IMR-90 (cell line): ENCODE results near the gene ZNF337. TPM values are rescaled to one million over a fixed set of nuclear protein-coding genes. Genes with fewer than 3 reads are reported as not detected.

Experiments
- ATAC-seq: fragments of 200-7000 bp; cut with Tn5 transposase; 2 replicates; pipeline ENCODE4 v1.9.1; 2020; ENCODE audit warnings: low read depth, mild to moderate bottlenecking, moderate library complexity
- BruUV-seq: library from RNA; stranded (reverse); fragments of 400-500 nt; replicated peaks from 2 replicates; lab custom pipeline; 2021; lab: Mats Ljungman, UMichigan
- CTCF ChIA-PET: fragments of 300-600 bp; formaldehyde crosslinking; extraction: SDS; loops from one replicate; lab custom pipeline; 2021; ENCODE audit warnings: antibody characterized with exemption; lab: Yijun Ruan, JAX
- POLR2A ChIA-PET: fragments of 300-600 bp; sonication (Branson Sonifier 250); formaldehyde crosslinking; loops from one replicate; lab custom pipeline; 2022; ENCODE audit warnings: antibody characterized with exemption; ENCODE audit not compliant: unreplicated experiment; lab: Charles Lee
- DNase-seq: peaks from one replicate; pipeline ENCODE4 v3.0.0; 2013
- H2AFZ ChIP-seq: replicated peaks from 2 replicates; pipeline ENCODE3; 2013; ENCODE audit warnings: low read length, mild to moderate bottlenecking; ENCODE audit not compliant: poor library complexity
- H2AK5ac ChIP-seq: 2 replicates; pipeline ENCODE4 v1.6.1; 2013; ENCODE audit warnings: low read depth, low read length, inconsistent platforms
- H2AK9ac ChIP-seq: replicated peaks from 2 replicates; pipeline ENCODE3; 2013; ENCODE audit warnings: mild to moderate bottlenecking, low read depth, low read length, moderate library complexity; ENCODE audit not compliant: poor library complexity
- H2BK120ac ChIP-seq: 2 replicates; pipeline ENCODE4 v1.6.1; 2013; ENCODE audit warnings: low read depth, low read length, inconsistent platforms
- H2BK15ac ChIP-seq: 3 replicates; pipeline ENCODE4 v1.6.1; 2013; ENCODE audit warnings: low read depth, low read length, inconsistent platforms
- H2BK20ac ChIP-seq: 2 replicates; pipeline ENCODE4 v1.6.1; 2013; ENCODE audit warnings: low read depth, mild to moderate bottlenecking, inconsistent platforms, low read length, moderate library complexity
- H2BK5ac ChIP-seq: 2 replicates; pipeline ENCODE4 v1.6.1; 2013; ENCODE audit warnings: mild to moderate bottlenecking, low read depth, low read length, inconsistent platforms; ENCODE audit not compliant: poor library complexity, severe bottlenecking
- H3K14ac ChIP-seq: replicated peaks from 2 replicates; pipeline ENCODE4 v1.6.1; 2013; ENCODE audit warnings: low read depth, low read length, inconsistent platforms
- H3K18ac ChIP-seq: 2 replicates; pipeline ENCODE4 v1.6.1; 2013; ENCODE audit warnings: low read depth, low read length, control low read depth
- H3K23ac ChIP-seq: 2 replicates; pipeline ENCODE4 v1.6.1; 2013; ENCODE audit warnings: low read depth, low read length, inconsistent platforms
- H3K27ac ChIP-seq: 2 replicates; pipeline ENCODE4 v1.5.1; 2013; ENCODE audit warnings: mild to moderate bottlenecking, control low read depth, low read length; ENCODE audit not compliant: insufficient read depth
- H3K27me3 ChIP-seq: 2 replicates; pipeline ENCODE4 v1.6.1; 2013; ENCODE audit warnings: low read length; ENCODE audit not compliant: control insufficient read depth, insufficient read depth
- H3K36me3 ChIP-seq: 2 replicates; pipeline ENCODE4 v1.6.1; 2013; ENCODE audit warnings: low read length, mixed read lengths; ENCODE audit not compliant: control insufficient read depth, insufficient read depth
- H3K4ac ChIP-seq: 2 replicates; pipeline ENCODE4 v1.6.1; 2013; ENCODE audit warnings: low read depth, low read length, inconsistent platforms
- H3K4me1 ChIP-seq: 2 replicates; pipeline ENCODE4 v1.6.1; 2013; ENCODE audit warnings: low read length, mixed read lengths; ENCODE audit not compliant: control insufficient read depth, insufficient read depth
- H3K4me2 ChIP-seq: 2 replicates; pipeline ENCODE4 v1.6.1; 2013; ENCODE audit warnings: low read depth, mild to moderate bottlenecking, control low read depth, low read length, moderate library complexity
- H3K4me3 ChIP-seq: 2 replicates; pipeline ENCODE4 v1.5.1; 2013; ENCODE audit warnings: low read depth, mild to moderate bottlenecking, control low read depth, low read length, moderate library complexity; ENCODE audit not compliant: insufficient read depth
- H3K56ac ChIP-seq: 2 replicates; pipeline ENCODE4 v1.6.1; 2013; ENCODE audit warnings: low read length, inconsistent platforms; ENCODE audit not compliant: insufficient read depth; ENCODE audit errors: extremely low read depth
- H3K79me1 ChIP-seq, 2 experiments: 2 replicates each; pipeline ENCODE4 v1.6.1; 2013; ENCODE audit warnings: low read length in 2 of 2, inconsistent platforms in 1 of 2, low read depth in 1 of 2
- H3K9ac ChIP-seq: 2 replicates; pipeline ENCODE4 v1.6.1; 2013; ENCODE audit warnings: low read depth, low read length, control low read depth
- H3K9me1 ChIP-seq: 2 replicates; pipeline ENCODE4 v1.6.1; 2013; ENCODE audit warnings: low read length, inconsistent platforms; ENCODE audit not compliant: insufficient read depth
- H3K9me3 ChIP-seq: 2 replicates; pipeline ENCODE4 v1.6.1; 2013; ENCODE audit warnings: low read length; ENCODE audit not compliant: control insufficient read depth, insufficient read depth
- H4K20me1 ChIP-seq: 2 replicates; pipeline ENCODE4 v1.6.1; 2013; ENCODE audit warnings: low read length, inconsistent platforms; ENCODE audit not compliant: insufficient read depth
- H4K5ac ChIP-seq: 2 replicates; pipeline ENCODE4 v1.6.1; 2013; ENCODE audit warnings: mild to moderate bottlenecking, low read depth, low read length, control low read depth
- H4K8ac ChIP-seq, 2 experiments: 2 replicates each; pipeline ENCODE4 v1.6.1; 2013; ENCODE audit warnings: low read depth in 2 of 2, low read length in 2 of 2, control low read depth in 1 of 2, inconsistent platforms in 1 of 2
- H4K91ac ChIP-seq: 2 replicates; pipeline ENCODE4 v1.6.1; 2013; ENCODE audit warnings: low read depth, low read length, inconsistent platforms; ENCODE audit not compliant: insufficient read depth
- CEBPB ChIP-seq: IDR thresholded peaks from 2 replicates; pipeline ENCODE4 v1.6.1; 2012; ENCODE audit warnings: low read depth, low read length, improper control_type of control experiment
- CTCF ChIP-seq: conservative IDR thresholded peaks from 2 replicates; pipeline ENCODE4 v1.5.1; 2012; ENCODE audit warnings: mild to moderate bottlenecking, low read depth, low read length, improper control_type of control experiment
- ELK1 ChIP-seq: fragments of 150-350 bp; IDR thresholded peaks from 2 replicates; pipeline ENCODE4 v1.6.1; 2016; ENCODE audit warnings: low read depth, mild to moderate bottlenecking, low read length, moderate library complexity, borderline replicate concordance
- FOS ChIP-seq: fragments of 150-350 bp; IDR thresholded peaks from 2 replicates; pipeline ENCODE4 v1.6.1; 2016; ENCODE audit warnings: low read depth, low read length
- MAZ ChIP-seq: IDR thresholded peaks from 2 replicates; pipeline ENCODE4 v1.6.1; 2012; ENCODE audit warnings: low read depth, mild to moderate bottlenecking, low read length, improper control_type of control experiment, moderate library complexity, borderline replicate concordance
- NFE2L2 ChIP-seq: fragments of 150-350 bp; IDR thresholded peaks from 2 replicates; pipeline ENCODE4 v1.6.1; 2016; ENCODE audit warnings: low read depth, mild to moderate bottlenecking, low read length
- POLR2A ChIP-seq: IDR thresholded peaks from 2 replicates; pipeline ENCODE4 v1.6.1; 2012; ENCODE audit warnings: mild to moderate bottlenecking, low read depth, low read length
- RAD21 ChIP-seq: IDR thresholded peaks from 2 replicates; pipeline ENCODE4 v1.6.1; 2012; ENCODE audit warnings: low read length, improper control_type of control experiment
- RCOR1 ChIP-seq: IDR thresholded peaks from 2 replicates; pipeline ENCODE4 v1.6.1; 2012; ENCODE audit warnings: mild to moderate bottlenecking, low read length, improper control_type of control experiment; ENCODE audit not compliant: insufficient replicate concordance
- RFX5 ChIP-seq: IDR thresholded peaks from 2 replicates; pipeline ENCODE4 v1.8.0; 2012; ENCODE audit warnings: low read depth, mild to moderate bottlenecking, low read length, moderate library complexity
- SMC3 ChIP-seq: fragments of 150-350 bp; IDR thresholded peaks from 2 replicates; pipeline ENCODE4 v1.6.1; 2016; ENCODE audit warnings: low read depth, mild to moderate bottlenecking, antibody characterized with exemption, low read length, moderate library complexity
- USF2 ChIP-seq: fragments of 150-350 bp; IDR thresholded peaks from 2 replicates; pipeline ENCODE4 v1.6.1; 2017; ENCODE audit warnings: mild to moderate bottlenecking, antibody characterized with exemption, low read length, low read depth
- WGBS, 2 experiments: methylation state at CpG; one replicate each; pipeline versions ENCODE4 v1.1.5 to v1.1.7; 2013; ENCODE audit warnings: missing lambda C conversion rate in 2 of 2; ENCODE audit not compliant: insufficient read length in 1 of 2; ENCODE audit errors: extremely low coverage in 2 of 2; 5-methylcytosine and 5-hydroxymethylcytosine counted together
- dilution Hi-C: fragments of 300-500 bp; cut with HindIII; formaldehyde crosslinking; loops from one replicate; pipeline ENCODE4 v1.14.3; 2018; ENCODE audit warnings: low sequenced_read_pairs; ENCODE audit not compliant: unreplicated experiment
- in situ Hi-C: fragments of 300-500 bp; cut with MboI; formaldehyde crosslinking; loops from 3 replicates; pipeline ENCODE4 v1.14.3; 2019; ENCODE audit warnings: low sequenced_read_pairs, inconsistent platforms, mixed read lengths
- intact Hi-C: fragments of 100-400 bp; cut with micrococcal nuclease; formaldehyde crosslinking; loops from 2 replicates; pipeline ENCODE4 v1.10.0; 2022
- polyA plus RNA-seq, 3 experiments: library from polyadenylated mRNA; depleted of rRNA; stranded (reverse); fragments of >200 nt; gene quantifications; 2 replicates each; pipeline ENCODE4 v1.2.3, GENCODE V29; 2012; ENCODE audit warnings: low replicate concordance in 1 of 3
- total RNA-seq: library from RNA; depleted of rRNA; stranded (reverse); fragments of >200 nt; gene quantifications from 2 replicates; pipeline ENCODE4 v1.2.3, GENCODE V29; 2012

The ZNF337 gene
- total and polyA plus RNA-seq, 2 of the 4 experiments (the other 2 are of a cell fraction) = 10.4 to 16.5 TPM

- no peak overlapping the region for H4K5ac ChIP-seq
- H2BK15ac ChIP-seq = no peak overlapping the region
- H3K23ac ChIP-seq = no peak overlapping the region
- no peaks in the 10 kb centered on the region for H3K79me1 ChIP-seq
- H2BK20ac ChIP-seq = no peak overlapping the region
- no peak for ATAC-seq
- no peak overlapping the region for H2AK5ac ChIP-seq
- H3K36me3 ChIP-seq = no peaks in the 10 kb centered on the region
- no peak overlapping the region for H2AK9ac ChIP-seq
- H3K27ac ChIP-seq = no peak overlapping the region
- no peak overlapping the region for H2BK120ac ChIP-seq
- intact Hi-C loops = no loop called here
- H3K27me3 ChIP-seq = no peaks in the 10 kb centered on the region
- H3K56ac ChIP-seq = no peak overlapping the region
- H2AFZ ChIP-seq = no peak overlapping the region
- ChIA-PET POLR2A (no interaction called here), CTCF (no interaction called here)
- H4K20me1 ChIP-seq = no peaks in the 10 kb centered on the region
- H2BK5ac ChIP-seq = no peak overlapping the region
- H3K4me2 ChIP-seq = no peak overlapping the region
- no peak overlapping the region for H3K9ac ChIP-seq
- H3K4ac ChIP-seq = no peak overlapping the region
- H3K9me3 ChIP-seq = peaks cover 5% of the 10 kb centered on the region
- H3K14ac ChIP-seq = no peak overlapping the region
- WGBS, 2 experiments = no CpG with 5 or more reads among the region's 2 CpGs
- no peak for DNase-seq
- TF ChIP-seq MAZ (no peak), RFX5 (no peak), ELK1 (no peak), SMC3 (no peak), POLR2A (no peak), FOS (no peak), RAD21 (no peak), NFE2L2 (no peak), USF2 (no peak), CTCF (no peak), CEBPB (no peak), RCOR1 (no peak)
- no peaks in the 10 kb centered on the region for H3K9me1 ChIP-seq
- BruUV-seq = no TSS peak
- no peak overlapping the region for H4K8ac ChIP-seq
- no peak overlapping the region for H3K18ac ChIP-seq
- in situ Hi-C loops = no loop called here
- no peak overlapping the region for H3K4me3 ChIP-seq
- no peaks in the 10 kb centered on the region for H3K4me1 ChIP-seq
- H4K91ac ChIP-seq = no peak overlapping the region
- dilution Hi-C loops = no loop called here
Measured at GRCh38 chr20:25723975-25724374, 27.3 kb upstream of the ZNF337 start.
